Psoas muscle (tissue), 8 donors: ENCODE results near the gene EN2. TPM values are rescaled to one million over a fixed set of nuclear protein-coding genes. Genes with fewer than 3 reads are reported as not detected.

ENCODE experiments used
- ATAC-seq, 4 donors: fragments of 200-7000 bp; cut with Tn5 transposase; one replicate each; pipeline ENCODE4 v1.9.1; 2020; ENCODE audit warnings: moderate library complexity in 3 of 4, mild to moderate bottlenecking in 2 of 4
- DNase-seq, 2 donors: peaks; one replicate each; pipeline ENCODE4 v3.0.0-alpha.2; 2020
- H3K27ac ChIP-seq: fragments of 200-600 bp; one replicate; pipeline ENCODE4 v1.8.0; 2022
- H3K27me3 ChIP-seq, 3 donors: fragments of 200-600 bp in 1 of 3; one replicate each; pipeline versions ENCODE4 v1.6.1 to v1.8.0; 2013 to 2022; ENCODE audit warnings: low read length in 2 of 3, mild to moderate bottlenecking in 2 of 3, moderate library complexity in 1 of 3; ENCODE audit not compliant: insufficient read depth in 3 of 3
- H3K36me3 ChIP-seq, 2 donors: fragments of 200-600 bp in 1 of 2; one replicate each; pipeline versions ENCODE4 v1.6.1 to v1.8.0; 2013 to 2022; ENCODE audit warnings: low read depth in 1 of 2, mild to moderate bottlenecking in 1 of 2, moderate library complexity in 1 of 2; ENCODE audit not compliant: insufficient read depth in 1 of 2
- H3K4me1 ChIP-seq: fragments of 200-600 bp; one replicate; pipeline ENCODE4 v1.8.0; 2022
- H3K4me3 ChIP-seq: fragments of 200-600 bp; one replicate; pipeline ENCODE4 v1.8.0; 2022; ENCODE audit warnings: mild to moderate bottlenecking
- H3K9me3 ChIP-seq: fragments of 200-600 bp; one replicate; pipeline ENCODE4 v1.8.0; 2022
- CTCF ChIP-seq: fragments of 200-600 bp; IDR thresholded peaks from one replicate; pipeline ENCODE4 v1.8.0; 2022; ENCODE audit warnings: antibody characterized with exemption
- WGBS, 3 donors: extraction: QIAGEN DNeasy Blood & Tissue Kit; methylation state at CpG; one replicate each; pipeline versions ENCODE4 v1.1.6 to v1.1.7; 2013; 5-methylcytosine and 5-hydroxymethylcytosine counted together
- intact Hi-C, 2 donors: fragments of 100-400 bp; cut with DNase I; formaldehyde crosslinking; loops; one replicate each; pipeline versions ENCODE4 v1.11.0 to v1.14.2; 2022
- polyA plus RNA-seq, 3 donors: library from polyadenylated mRNA; stranded (reverse); fragments of 200-250 nt; gene quantifications; one replicate each; pipeline ENCODE4 v1.2.3, GENCODE V29; 2013
- total RNA-seq, 4 donors: library from RNA; stranded (reverse); fragmentation: NEBNext Ultra II Directional in 2 of 4; extraction: Animal tissue kit (Norgen Biotek cat#: 25700) in 2 of 4; gene quantifications; one replicate each; pipeline versions ENCODE4 v1.2.1 to v1.2.4, GENCODE V29; 2021 to 2023
- donor health status: healthy with polysubstance abuse.
- donor health status: DM: no; HTN: no; CAD: no; lungs with moderate emphysema.
- donor health status: Bipolar disorder and iron deficiency.
- donor health status: healthy.
- donor health status: DM: yes; HTN: yes; CAD: no.
- donor health status: DM: no; HTN: no; CAD: no.
- donor health status: DM: no; HTN: no; CAD: no.
- donor health status: DM: yes; HTN: yes; CAD: no.

EN2 gene
- total and polyA plus RNA-seq, 7 donors, result 0.13 to 1.3 (median 0.36) TPM

DNA sequence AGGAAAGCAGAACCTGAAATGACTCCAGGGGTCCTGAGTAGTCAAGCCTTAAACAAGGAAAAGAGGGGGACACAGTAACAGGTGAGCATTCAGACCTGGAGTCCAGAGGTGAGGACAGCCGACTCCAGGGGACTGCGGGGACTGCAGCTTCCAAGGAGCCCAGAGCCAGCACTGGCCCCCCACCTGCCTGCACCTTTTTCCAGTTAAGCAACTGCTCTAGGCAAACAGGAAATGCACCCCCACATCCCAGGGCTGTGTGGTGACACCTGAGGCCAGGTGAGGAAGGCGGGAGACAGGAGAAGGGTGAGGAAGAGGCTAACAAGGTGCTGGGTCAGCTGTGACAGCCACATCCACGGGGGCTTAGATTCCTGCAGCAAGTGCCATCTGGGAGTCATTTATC is 20.1 kb upstream of the EN2 start:
- TF ChIP-seq CTCF, result no peak
- ATAC-seq, result no peak
- no peak overlapping the region for H3K27ac ChIP-seq
- H3K27me3 ChIP-seq, result peaks cover 0 to 61% (median 17%) of the 10 kb centered on the region in 3 donors
- intact Hi-C loops, result no loop called here
- DNase-seq, result no peak
- WGBS, 3 donors, result 77 to 81% (median 77%) methylated on average over 4 of the region's 4 CpGs
- H3K36me3 ChIP-seq, result no peaks in the 10 kb centered on the region
- H3K4me3 ChIP-seq, result no peak overlapping the region
- H3K9me3 ChIP-seq, result no peaks in the 10 kb centered on the region
- no peaks in the 10 kb centered on the region for H3K4me1 ChIP-seq

DNA sequence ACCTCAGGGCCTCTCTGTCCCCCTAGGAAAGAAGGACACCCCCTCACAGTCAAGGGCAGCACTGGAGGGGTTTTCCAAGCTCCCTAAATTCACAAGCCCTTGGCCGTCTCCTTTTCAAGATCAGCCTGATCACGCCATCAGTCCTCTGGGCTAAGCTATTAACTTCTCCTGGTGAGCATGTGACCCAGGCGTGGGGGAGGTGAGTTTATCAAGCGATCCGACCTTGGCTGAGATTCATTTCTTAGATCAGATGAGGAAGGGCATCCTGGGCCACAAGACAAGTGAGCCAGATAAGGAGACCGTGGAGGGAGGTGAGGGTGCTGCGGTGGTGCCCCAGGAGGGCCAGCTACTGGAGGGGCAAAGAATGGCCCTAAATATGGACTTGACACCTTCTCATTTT is 19.2 kb upstream of the EN2 start:
- no peaks in the 10 kb centered on the region for H3K36me3 ChIP-seq
- no peak for TF ChIP-seq CTCF
- DNase-seq (no peak), ATAC-seq (no peak)
- peaks cover 0 to 68% (median 19%) of the 10 kb centered on the region in 3 donors for H3K27me3 ChIP-seq
- WGBS, 3 donors, result 50 to 58% (median 51%) methylated on average over 7 of the region's 7 CpGs
- intact Hi-C loops, result no loop called here
- H3K27ac ChIP-seq, result no peak overlapping the region
- H3K4me1 ChIP-seq, result no peaks in the 10 kb centered on the region
- no peak overlapping the region for H3K4me3 ChIP-seq
- H3K9me3 ChIP-seq, result no peaks in the 10 kb centered on the region

DNA sequence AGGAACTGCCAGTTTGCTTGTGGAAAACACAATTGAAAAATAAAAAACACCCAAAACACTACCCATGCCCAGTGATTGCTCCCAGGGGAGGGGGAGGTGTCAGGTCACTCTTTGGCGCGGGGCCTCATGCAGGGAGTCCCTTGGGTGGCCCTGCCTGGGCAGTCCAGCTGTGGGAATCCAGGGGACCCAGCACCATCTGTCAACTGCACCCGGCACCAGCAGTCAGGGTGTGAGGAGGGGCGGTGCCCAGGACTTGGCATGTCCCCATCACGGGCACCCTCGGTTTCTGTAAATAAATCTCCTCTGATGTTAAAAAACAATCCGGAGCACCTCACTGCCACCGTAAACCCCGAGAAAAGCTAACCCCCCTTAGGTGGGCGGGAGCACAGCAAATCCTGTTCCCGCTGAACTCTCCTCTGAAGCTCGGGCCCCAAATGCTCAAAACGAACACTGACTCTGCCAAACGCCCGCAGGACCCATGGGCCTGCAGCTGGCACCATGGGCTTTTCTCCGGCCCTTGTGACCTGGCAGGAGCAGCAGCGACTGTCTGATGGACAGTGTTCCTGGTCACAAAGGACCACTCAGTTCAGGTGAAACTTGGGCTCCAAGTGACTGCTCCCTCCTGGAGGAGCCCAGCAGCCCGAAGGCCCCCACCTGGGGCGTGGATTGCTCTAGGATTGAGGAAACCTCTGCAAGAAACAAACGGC is 18.5 kb upstream of the EN2 start:
- no peak for TF ChIP-seq CTCF
- intact Hi-C loops, result no loop called here
- no peak for ATAC-seq

DNA sequence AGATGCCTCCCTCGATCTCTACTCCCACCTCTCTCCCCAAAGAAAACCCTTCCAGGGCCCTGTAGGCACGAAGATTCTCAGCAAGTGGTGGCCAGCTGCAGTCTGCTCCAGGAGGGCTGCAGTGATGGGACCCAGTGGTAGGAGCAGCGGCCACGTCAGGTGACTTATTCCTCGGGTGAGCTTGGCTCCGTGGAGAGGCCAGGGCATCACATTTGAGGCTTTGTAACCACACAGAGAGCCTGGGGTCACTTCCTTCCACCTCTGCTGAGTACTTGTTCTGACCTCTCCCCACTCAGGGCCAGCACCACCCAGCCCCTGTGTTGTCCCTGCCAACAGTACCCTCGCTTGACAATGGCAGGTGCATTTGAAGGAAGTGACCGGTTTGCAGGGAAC is 17.9 kb upstream of the EN2 start:
- H3K27ac ChIP-seq, result no peak overlapping the region
- no peak for ATAC-seq
- peaks cover 0 to 76% (median 19%) of the 10 kb centered on the region in 3 donors for H3K27me3 ChIP-seq
- no peak for DNase-seq
- WGBS, 3 donors, result 33 to 53% (median 33%) methylated on average over 8 of the region's 8 CpGs
- no peaks in the 10 kb centered on the region for H3K36me3 ChIP-seq
- H3K4me3 ChIP-seq, result no peak overlapping the region
- intact Hi-C loops, result no loop called here
- H3K4me1 ChIP-seq, result no peaks in the 10 kb centered on the region
- no peaks in the 10 kb centered on the region for H3K9me3 ChIP-seq
- TF ChIP-seq CTCF, result no peak

More for the DNA sequence above, 18.5 kb upstream of the EN2 start:
- 30 to 37% (median 36%) methylated on average over 20 of the region's 20 CpGs for WGBS, 3 donors
- H3K9me3 ChIP-seq, result no peaks in the 10 kb centered on the region
- no peaks in the 10 kb centered on the region for H3K36me3 ChIP-seq
- peaks cover 0 to 74% (median 19%) of the 10 kb centered on the region in 3 donors for H3K27me3 ChIP-seq
- H3K4me3 ChIP-seq, result no peak overlapping the region
- no peaks in the 10 kb centered on the region for H3K4me1 ChIP-seq
- H3K27ac ChIP-seq, result no peak overlapping the region
- no peak for DNase-seq

DNA sequence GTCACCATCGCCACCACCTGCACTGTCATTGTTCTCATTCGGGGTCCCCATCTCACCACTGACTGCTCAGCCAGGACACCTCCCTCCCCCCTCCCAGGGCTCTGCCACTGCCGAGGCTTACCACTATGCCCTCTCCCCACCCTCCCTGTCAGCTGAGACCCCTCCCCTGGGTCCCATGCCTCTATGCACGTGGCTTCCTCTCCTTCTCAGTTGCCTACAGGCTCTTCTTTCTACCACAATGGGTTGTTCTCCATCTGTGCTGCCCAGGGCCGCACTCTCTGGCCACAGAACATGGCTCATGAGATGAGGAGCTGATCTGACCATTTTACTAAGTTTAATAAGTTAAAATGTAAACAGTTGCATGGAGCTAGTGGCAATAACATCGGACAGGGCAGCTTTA is 16.1 kb upstream of the EN2 start:
- no peak overlapping the region for H3K4me3 ChIP-seq
- no peak overlapping the region for H3K27ac ChIP-seq
- no peaks in the 10 kb centered on the region for H3K36me3 ChIP-seq
- H3K27me3 ChIP-seq, result peaks cover 0 to 80% (median 14%) of the 10 kb centered on the region in 3 donors
- DNase-seq (no peak), ATAC-seq (no peak)
- no peak for TF ChIP-seq CTCF
- H3K4me1 ChIP-seq, result no peaks in the 10 kb centered on the region
- WGBS, 3 donors, result 56 to 66% (median 61%) methylated on average over 6 of the region's 6 CpGs
- intact Hi-C loops, result no loop called here
- H3K9me3 ChIP-seq, result no peaks in the 10 kb centered on the region
